ENCODE data around the gene KRT86. TPM values are rescaled to one million over a fixed set of nuclear protein-coding genes. Genes with fewer than 3 reads are reported as not detected.

The KRT86 gene
- polyA plus RNA-seq, 1 donor (not counting 4 experiments of a cell fraction or from before 2014, with no cell fraction given), result not detected

DNA sequence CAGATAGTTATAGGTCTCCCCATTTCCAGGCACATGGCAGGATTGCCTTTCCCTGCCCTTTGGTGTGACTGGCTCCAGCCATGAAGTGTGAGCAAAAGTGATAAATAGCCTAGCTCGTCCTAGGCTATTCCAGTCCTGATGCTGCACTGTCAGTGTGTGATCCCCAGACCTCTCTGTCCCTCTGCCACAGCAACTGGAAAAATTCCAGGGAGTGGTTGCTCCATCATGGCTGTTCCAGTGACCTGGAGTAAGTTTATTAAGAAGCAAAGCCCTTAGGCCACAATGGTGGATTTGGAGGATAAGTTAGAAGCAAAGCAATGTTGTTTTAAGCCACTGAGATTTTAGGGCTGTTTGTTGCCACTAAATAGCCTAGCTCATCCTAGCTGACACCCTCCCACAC lies 56.6 kb downstream of the KRT86 start:
- DNase-seq (ENCODE audit: low read depth, low spot score) (no peak), FAIRE-seq (no peak)
- dilution Hi-C loops (cut with MboI; ENCODE audit: extremely low pct_ligation_motif_present, low sequenced_read_pairs), result no loop called here
- Histone ChIP-seq H3K36me3 (ENCODE audit: control insufficient read depth in 2 of 2, extremely low read depth in 1 of 2, insufficient read depth in 2 of 2, low read length in 2 of 2) (no peaks in the 10 kb centered on the region), H3K9me3 (ENCODE audit: control insufficient read depth, low read depth, low read length) (no peaks in the 10 kb centered on the region), H3K4me3 (ENCODE audit: control insufficient read depth in 2 of 3, extremely low read depth in 1 of 3, insufficient read depth in 2 of 3, low read depth in 1 of 3, low read length in 3 of 3) (no peak overlapping the region), H3K27me3 (ENCODE audit: control insufficient read depth, extremely low read depth, insufficient read depth, low read length) (no peaks in the 10 kb centered on the region), H4K20me1 (ENCODE audit: control insufficient read depth, extremely low read depth, insufficient read depth, low read length) (no peaks in the 10 kb centered on the region), H3K79me2 (ENCODE audit: control insufficient read depth, insufficient read depth, low read length) (no peaks in the 10 kb centered on the region), H3K4me2 (ENCODE audit: control insufficient read depth, extremely low read depth, insufficient read depth, low read depth, low read length) (no peak overlapping the region), H3K27ac (ENCODE audit: control insufficient read depth, insufficient read depth, low read length) (no peak overlapping the region), H3K4me1 (ENCODE audit: control insufficient read depth, extremely low read depth, insufficient read depth, low read length) (peaks cover 13% of the 10 kb centered on the region), H3K9ac (ENCODE audit: control insufficient read depth, extremely low read depth, insufficient read depth, low read length) (no peak overlapping the region), H2AFZ (ENCODE audit: control insufficient read depth, low read length) (no peak overlapping the region), H3K9me1 (ENCODE audit: control insufficient read depth, extremely low read depth, insufficient read depth, low read length) (no peaks in the 10 kb centered on the region)
- TF ChIP-seq, protein P1, sequence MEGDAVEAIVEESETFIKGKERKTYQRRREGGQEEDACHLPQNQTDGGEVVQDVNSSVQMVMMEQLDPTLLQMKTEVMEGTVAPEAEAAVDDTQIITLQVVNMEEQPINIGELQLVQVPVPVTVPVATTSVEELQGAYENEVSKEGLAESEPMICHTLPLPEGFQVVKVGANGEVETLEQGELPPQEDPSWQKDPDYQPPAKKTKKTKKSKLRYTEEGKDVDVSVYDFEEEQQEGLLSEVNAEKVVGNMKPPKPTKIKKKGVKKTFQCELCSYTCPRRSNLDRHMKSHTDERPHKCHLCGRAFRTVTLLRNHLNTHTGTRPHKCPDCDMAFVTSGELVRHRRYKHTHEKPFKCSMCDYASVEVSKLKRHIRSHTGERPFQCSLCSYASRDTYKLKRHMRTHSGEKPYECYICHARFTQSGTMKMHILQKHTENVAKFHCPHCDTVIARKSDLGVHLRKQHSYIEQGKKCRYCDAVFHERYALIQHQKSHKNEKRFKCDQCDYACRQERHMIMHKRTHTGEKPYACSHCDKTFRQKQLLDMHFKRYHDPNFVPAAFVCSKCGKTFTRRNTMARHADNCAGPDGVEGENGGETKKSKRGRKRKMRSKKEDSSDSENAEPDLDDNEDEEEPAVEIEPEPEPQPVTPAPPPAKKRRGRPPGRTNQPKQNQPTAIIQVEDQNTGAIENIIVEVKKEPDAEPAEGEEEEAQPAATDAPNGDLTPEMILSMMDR (optimal IDR thresholded peaks at IDR 0.05 in 1 of 3, IDR thresholded peaks at IDR 0.05 in 1 of 3, conservative IDR thresholded peaks at IDR 0.05 in 1 of 3; ENCODE audit: extremely low read depth in 1 of 3, insufficient read depth in 2 of 3, low read length in 3 of 3), result no peak
- no peak for TF ChIP-seq EZH2 (IDR thresholded peaks at IDR 0.05; ENCODE audit: low read length)

DNA sequence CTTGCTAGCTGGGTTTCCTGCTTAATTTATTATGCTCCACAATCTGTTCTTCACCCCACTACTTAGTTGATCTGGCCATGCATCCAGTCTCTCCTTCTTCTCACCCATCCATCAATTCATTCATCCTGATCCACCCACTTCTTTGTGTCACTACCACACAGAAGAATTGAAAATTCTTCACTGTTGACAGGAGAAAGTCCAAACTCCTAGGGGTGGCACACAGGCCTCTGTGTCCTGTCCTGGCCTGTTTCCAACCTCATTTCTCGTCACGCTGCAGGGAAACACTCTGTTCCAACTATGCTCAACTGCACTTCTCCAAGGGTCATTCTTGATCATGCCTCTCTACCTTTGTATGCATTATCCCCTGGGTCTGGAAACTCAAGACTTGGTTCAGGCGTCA lies 57.4 kb downstream of the KRT86 start:
- no peak for FAIRE-seq
- no peak overlapping the region for H3K27ac ChIP-seq (ENCODE audit: control insufficient read depth, insufficient read depth, low read length)

More for the DNA sequence above, 57.4 kb downstream of the KRT86 start:
- no peak for TF ChIP-seq EZH2 (IDR thresholded peaks at IDR 0.05; ENCODE audit: low read length)
- TF ChIP-seq, protein P1 (optimal IDR thresholded peaks at IDR 0.05 in 1 of 3, IDR thresholded peaks at IDR 0.05 in 1 of 3, conservative IDR thresholded peaks at IDR 0.05 in 1 of 3; ENCODE audit: extremely low read depth in 1 of 3, insufficient read depth in 2 of 3, low read length in 3 of 3), result no peak
- Histone ChIP-seq H3K4me1 (ENCODE audit: control insufficient read depth, extremely low read depth, insufficient read depth, low read length) (peaks cover 13% of the 10 kb centered on the region), H2AFZ (ENCODE audit: control insufficient read depth, low read length) (no peak overlapping the region), H3K9me1 (ENCODE audit: control insufficient read depth, extremely low read depth, insufficient read depth, low read length) (no peaks in the 10 kb centered on the region), H3K9ac (ENCODE audit: control insufficient read depth, extremely low read depth, insufficient read depth, low read length) (no peak overlapping the region), H3K27me3 (ENCODE audit: control insufficient read depth, extremely low read depth, insufficient read depth, low read length) (no peaks in the 10 kb centered on the region), H3K4me3 (ENCODE audit: control insufficient read depth in 2 of 3, extremely low read depth in 1 of 3, insufficient read depth in 2 of 3, low read depth in 1 of 3, low read length in 3 of 3) (no peak overlapping the region), H3K79me2 (ENCODE audit: control insufficient read depth, insufficient read depth, low read length) (no peaks in the 10 kb centered on the region), H4K20me1 (ENCODE audit: control insufficient read depth, extremely low read depth, insufficient read depth, low read length) (no peaks in the 10 kb centered on the region), H3K36me3 (ENCODE audit: control insufficient read depth in 2 of 2, extremely low read depth in 1 of 2, insufficient read depth in 2 of 2, low read length in 2 of 2) (no peaks in the 10 kb centered on the region), H3K9me3 (ENCODE audit: control insufficient read depth, low read depth, low read length) (no peaks in the 10 kb centered on the region), H3K4me2 (ENCODE audit: control insufficient read depth, extremely low read depth, insufficient read depth, low read depth, low read length) (no peak overlapping the region)
- DNase-seq (ENCODE audit: low read depth, low spot score), result no peak
- dilution Hi-C loops (cut with MboI; ENCODE audit: extremely low pct_ligation_motif_present, low sequenced_read_pairs), result no loop called here

All from keratinocyte (primary cell).